CD4-positive, alpha-beta T cell treated with Interleukin-1 beta for 1 hour (primary cell): ENCODE measurements around the gene ZFPL1.

Experiments used
- DNase-seq, 2 donors: peaks; one replicate each; pipeline ENCODE4 v3.0.0-alpha.2; 2020 to 2022

ZFPL1 gene

DNA sequence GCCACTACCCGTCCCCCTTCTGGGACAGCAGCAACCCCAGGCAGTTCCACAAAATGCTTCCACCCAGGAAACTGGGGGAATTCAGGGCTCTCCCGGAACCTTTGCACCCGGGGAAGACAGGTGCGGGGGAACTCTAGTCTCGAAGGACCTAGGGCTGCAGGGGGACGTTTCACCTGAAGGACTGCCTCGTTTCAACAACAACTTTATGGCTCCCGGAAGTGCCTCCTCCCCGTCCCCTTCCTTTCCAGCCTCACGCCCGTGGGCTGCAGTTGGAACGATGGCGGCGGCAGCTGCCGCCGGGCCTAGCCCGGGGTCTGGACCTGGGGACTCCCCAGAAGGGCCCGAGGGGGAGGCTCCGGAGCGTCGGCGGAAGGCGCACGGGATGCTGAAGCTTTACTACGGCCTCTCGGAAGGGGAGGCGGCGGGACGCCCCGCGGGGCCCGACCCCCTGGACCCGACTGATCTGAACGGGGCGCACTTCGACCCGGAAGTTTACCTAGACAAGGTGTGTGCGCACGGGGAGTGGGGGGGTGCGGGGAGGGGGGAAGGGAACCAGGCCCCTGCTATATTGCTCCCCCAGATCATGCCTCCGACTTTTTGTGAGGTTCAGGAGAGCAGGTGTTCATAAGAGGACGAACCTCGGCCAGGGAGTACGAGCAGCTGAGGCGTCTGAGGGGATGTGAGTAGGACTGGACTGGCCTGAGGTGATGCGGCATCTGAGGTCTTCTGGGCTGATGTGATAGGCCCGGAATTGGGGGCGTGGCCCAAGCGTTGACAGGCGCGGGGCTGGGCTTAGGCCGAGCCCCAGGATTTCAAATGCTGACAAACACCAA is 12.2 kb downstream of the ZFPL1 start, which contains the start of gene VPS51:
VPS51 (plus strand) TSS at position 241 of the 833 bp plus-strand sequence; CDS start at position 278, 37 bp downstream.
- DNase-seq: peak; percentile 88 to 89

DNA sequence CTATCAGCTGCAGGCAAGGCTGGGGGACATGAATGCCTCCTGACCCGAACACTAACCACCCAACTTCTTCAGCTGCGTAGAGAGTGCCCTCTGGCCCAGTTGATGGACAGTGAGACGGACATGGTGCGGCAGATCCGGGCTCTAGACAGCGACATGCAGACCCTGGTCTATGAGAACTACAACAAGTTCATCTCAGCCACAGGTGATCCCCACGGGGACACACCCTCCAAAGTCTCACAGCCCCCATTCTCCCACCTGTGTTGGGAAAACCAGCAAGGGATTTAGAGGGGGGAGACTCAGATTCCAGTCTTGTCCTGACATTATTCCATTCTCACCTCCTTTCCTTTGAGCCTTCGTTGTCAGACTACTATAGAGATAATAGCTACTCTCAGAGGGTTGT is 12.9 kb downstream of the ZFPL1 start:
- no peak for DNase-seq

DNA sequence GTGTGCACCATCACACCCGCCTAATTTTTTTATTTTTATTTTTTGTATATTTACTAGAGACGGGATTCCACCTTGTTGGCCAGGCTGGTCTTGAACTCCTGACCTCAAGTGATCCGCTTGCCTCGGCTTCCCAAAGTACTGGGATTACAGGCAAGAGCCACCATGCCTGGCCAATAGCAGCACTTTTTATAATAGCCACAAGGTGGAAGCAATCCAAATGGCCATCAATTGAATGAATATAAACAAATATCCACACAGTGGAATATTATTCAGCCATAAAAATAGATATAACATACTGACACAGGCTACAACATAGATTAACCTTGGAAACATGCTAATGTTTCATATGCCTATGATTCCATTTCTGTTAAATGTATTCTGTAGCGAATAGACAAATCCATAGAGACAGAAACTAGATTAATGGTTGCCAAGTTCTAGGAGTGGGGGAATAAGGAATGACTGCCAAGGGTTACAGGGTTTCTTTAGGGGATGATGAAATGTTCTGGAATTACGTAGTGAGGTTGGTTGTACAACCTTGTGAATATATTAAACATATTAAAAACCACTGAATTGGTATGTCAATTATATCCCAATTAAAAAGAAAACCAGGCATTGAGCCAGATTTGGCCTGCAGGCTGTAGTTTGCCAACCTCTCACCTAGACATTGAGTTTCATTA is 16.8 kb downstream of the ZFPL1 start:
- no peak for DNase-seq

DNA sequence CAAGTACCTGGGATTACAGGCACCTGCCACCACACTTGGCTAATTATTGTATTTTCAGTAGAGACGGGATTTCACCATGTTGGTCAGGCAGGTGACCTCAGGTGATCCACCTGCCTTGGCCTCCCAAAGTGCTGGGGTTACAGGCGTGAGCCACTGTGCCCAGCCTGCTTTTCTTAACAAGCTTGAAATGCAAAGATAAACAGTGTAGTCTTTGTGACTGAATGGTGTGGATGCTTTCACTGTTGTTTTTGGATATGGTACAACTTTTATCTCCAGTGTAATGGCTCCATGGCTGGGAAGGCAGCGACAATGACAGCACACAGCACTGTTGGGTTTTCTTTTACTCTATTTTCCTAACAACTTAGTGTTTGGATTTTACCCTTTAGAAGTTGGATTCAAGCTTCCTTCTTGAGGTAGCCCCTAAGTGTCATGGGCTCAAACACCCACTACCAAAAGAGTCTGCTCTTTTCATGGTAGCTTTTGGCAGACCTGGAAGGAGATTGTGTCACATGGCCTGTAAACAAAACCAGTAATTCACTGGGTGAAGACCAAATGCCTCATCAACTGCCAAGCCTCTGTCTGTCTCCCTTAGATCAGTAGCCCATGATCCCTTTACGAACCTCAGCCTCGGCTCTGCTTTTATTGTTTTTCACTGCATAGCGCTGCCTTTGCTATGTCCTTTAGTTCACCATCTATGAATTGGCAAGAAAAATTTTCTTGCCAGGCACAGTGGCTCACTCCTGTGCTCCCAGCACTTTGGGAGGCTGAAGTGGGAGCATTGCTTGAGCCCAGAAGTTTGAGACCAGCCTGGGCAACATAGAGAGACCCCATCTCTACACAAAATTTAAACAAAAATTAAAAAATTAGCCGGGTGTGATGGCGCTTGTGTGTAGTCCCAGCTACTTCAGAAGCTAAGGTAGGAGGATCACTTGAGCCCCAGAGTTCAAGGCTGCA is 18.4 kb downstream of the ZFPL1 start:
- no peak for DNase-seq

DNA sequence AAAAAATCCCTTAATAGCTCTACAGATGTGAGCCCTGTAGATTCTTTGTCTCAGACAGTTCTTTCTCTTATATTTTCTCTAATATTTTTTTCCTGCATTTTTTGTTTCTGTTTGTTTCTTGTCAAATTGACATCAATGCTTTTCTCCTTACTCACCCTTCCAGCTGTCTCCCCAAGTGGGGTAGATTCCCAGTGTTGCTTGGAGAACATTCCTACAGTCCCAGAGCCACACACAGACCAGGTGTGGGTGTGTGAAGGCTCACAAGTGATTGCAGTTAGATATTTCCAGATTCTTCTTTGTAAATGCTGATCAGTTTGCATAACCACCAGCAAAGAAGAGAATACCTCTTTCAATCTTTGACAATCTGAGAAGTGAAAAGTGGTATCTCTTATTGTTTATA is 19.5 kb downstream of the ZFPL1 start:
- DNase-seq: no peak

DNA sequence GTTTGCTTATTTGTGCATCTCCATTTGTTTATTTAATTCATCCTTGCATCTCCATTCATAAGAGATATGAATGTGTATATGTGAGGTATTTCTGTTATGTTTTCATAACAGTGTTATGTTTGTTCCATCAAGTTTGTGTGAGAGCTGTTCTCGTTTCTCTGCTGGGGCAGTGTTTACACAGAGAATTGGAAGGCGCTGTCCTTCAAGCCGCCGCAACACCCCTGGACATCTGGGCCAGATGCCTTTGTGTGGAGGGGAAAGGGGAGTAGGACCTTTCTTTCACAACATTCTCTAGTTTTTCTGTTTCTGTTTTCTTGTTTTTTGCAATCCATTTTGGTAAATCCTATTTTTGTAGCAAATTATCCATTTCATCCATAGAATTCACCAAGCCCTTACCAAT is 20.6 kb downstream of the ZFPL1 start:
- DNase-seq: no peak

DNA sequence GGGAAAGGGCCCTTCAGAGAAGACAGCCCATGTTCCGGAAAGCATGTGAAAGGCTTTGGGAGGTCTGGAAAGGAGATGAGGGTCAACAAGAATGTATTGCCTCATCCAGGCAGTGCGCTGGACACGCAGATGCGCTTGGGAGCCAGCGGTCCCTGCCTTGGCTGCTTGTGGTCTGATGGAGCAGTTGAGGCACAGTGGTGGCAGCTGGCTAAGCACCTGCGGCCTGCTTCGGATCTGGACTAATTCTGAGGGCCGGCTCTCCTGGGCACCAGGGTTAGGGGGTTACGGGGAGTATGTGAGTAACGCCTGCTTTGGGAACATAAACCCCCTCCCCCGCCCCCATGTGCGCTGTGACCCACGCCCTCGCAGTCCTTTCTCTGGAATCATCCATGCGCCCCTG is 23.1 kb downstream of the ZFPL1 start:
- no peak for DNase-seq

DNA sequence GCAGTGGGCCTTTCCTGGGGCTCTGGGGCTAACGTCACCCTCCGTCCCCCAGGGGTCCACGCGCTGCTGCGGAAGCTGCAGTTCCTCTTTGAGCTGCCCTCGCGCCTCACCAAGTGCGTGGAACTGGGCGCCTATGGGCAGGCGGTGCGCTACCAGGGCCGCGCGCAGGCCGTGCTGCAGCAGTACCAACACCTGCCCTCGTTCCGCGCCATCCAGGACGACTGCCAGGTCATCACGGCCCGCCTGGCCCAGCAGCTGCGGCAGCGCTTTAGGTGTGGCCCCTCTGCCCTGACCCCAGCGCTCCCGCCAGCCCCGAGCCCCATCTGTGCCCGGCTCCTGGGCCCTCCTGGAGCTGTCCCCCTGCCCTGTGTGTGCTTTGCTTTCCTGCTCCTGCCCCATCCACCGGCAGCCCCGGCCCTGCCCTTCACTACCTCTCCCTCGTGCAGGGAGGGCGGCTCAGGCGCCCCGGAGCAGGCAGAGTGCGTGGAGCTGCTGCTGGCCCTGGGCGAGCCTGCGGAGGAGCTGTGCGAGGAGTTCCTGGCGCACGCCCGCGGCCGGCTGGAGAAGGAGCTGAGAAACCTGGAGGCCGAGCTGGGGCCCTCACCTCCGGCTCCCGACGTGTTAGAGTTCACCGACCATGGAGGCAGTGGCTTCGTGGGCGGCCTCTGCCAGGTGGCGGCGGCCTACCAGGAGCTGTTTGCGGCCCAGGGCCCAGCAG is 23.9 kb downstream of the ZFPL1 start:
- no peak for DNase-seq

DNA sequence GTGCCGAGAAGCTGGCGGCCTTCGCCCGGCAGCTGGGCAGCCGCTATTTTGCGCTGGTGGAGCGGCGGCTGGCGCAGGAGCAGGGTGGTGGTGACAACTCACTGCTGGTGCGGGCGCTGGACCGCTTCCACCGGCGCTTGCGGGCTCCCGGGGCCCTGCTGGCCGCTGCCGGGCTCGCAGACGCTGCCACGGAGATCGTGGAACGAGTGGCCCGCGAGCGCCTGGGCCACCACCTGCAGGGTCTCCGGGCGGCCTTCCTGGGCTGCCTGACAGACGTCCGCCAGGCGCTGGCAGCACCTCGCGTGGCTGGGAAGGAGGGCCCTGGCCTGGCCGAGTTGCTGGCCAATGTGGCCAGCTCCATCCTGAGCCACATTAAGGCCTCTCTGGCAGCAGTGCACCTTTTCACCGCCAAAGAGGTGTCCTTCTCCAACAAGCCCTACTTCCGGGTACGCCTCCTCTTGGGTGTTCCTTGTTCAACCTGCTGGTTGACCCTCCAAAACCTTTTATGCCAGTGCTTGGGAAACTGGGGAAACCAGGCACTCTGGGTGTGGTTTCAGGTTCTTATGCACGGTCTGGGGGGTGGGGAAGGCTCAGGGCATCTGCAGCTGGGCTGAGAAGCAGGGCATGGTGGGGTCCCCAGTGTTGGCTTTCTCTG is 24.6 kb downstream of the ZFPL1 start:
- DNase-seq: no peak

DNA sequence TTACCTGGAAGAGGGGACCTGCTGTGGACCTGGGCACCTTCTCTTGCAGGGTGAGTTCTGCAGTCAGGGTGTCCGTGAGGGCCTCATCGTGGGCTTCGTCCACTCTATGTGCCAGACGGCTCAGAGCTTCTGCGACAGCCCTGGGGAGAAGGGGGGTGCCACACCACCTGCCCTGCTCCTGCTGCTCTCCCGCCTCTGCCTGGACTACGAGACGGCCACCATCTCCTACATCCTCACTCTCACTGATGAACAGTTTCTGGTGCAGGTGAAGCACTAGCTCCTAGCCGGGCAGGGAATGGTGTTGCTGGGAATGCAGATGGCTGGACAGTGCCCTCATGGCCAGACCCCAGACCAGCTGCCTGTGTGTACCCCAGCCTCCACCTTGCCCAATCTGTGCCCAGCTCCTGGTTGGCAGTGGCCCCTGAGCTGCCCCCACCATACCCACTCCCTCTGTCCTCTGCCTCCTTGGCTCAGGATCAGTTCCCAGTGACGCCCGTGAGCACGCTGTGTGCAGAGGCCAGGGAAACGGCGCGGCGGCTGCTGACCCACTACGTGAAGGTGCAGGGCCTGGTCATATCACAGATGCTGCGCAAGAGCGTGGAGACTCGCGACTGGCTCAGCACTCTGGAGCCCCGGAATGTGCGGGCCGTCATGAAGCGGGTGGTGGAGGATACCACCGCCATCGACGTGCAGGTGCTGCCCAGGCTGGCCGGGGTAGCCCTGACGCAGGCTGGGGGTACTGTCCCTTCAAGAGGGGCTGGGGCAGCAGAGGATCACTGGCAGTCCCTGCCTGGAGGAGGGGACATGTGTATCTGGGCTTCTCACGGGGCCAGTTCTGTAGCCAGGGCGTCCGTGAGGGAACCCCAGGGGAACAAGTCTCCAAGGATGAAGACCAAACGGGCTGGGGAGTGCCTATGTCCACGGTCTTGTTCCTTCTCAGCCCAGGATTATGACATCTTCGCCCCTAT is 25.5 kb downstream of the ZFPL1 start:
- DNase-seq: no peak

DNA sequence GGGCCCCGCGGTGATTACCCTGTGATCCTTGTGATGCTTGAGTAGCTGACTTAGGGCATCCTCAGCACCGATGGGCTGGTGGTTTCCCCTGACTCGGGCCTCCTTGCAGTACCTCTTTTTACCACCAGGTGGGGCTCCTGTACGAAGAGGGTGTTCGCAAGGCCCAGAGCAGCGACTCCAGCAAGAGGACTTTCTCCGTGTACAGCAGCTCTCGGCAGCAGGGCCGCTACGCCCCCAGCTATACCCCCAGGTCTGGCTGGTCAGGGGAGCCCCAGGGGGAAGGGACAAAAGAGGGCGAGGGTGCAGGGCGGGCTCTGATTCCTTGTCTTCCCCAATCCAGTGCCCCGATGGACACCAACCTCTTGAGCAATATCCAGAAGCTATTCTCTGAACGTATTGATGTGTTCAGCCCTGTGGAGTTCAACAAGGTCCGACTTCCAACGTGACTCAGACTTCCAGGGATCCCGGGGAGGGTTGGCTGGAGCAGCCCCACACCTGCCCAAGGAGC is 26.4 kb downstream of the ZFPL1 start:
- peak; percentile 91 to 96 for DNase-seq

DNA sequence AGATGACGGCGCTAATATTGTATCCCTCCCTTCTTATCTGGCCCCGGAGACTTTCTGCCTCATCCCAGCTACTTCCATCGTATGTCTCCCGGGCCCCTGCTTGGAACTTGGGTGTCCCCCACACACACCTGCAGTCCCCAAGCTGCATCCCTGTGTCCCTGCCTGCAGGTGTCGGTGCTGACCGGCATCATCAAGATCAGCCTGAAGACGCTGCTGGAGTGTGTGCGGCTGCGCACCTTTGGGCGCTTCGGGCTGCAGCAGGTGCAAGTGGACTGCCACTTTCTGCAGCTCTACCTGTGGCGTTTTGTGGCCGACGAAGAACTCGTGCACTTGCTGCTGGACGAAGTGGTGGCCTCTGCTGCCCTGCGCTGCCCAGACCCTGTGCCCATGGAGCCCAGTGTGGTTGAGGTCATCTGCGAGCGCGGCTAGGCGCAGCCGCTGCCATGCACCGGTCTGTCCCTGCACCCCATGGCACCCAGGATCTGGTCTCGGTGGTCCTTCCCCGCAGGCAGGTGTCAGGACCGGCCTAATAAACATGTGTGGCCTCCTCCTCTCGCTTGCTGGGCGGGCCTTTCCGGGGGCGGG is 27.2 kb downstream of the ZFPL1 start:
- no peak for DNase-seq

DNA sequence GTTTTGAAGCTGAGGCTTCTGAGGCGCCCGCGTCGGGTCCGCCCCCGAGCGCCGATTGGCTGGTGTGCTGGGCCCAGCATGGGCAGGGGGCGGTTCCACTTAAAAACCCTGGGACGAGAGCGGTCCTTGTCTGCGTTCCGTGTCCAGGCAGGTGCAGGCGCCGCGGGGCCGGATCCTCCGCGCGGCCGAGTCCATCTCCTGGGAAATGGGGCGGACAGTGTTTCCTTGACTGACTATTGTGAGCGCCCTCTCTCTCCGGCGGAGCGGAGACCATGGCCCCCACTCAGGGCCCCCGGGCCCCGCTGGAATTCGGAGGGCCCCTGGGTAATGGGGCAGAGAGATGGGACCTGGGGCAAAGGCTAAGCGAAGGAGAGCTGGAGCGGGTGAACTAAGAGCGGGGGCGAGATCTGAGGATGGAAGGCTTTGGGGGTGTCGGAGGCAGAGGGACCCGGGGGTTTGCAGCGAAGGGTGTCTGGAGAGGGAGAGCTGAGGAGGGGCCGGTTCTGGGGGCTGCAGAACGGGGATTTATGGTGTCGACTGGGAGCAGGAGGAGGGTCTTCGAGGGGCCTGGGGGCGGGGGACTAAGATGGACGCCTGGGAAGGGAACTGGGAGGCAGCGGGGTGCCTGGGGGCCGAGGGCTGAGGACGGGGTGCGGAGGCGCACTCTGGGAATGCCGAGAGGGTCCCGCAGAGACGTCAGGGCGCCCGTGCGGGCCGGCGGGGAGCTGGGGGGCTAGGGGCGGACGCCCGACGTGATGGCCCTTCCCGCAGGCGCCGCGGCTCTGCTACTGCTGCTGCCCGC is 27.9 kb downstream of the ZFPL1 start, which contains the start of gene TM7SF2:
TM7SF2 (plus strand) TSS at position 129 of the 802 bp plus-strand sequence; CDS start at position 273, 144 bp downstream.
- DNase-seq: peak; percentile 95

DNA sequence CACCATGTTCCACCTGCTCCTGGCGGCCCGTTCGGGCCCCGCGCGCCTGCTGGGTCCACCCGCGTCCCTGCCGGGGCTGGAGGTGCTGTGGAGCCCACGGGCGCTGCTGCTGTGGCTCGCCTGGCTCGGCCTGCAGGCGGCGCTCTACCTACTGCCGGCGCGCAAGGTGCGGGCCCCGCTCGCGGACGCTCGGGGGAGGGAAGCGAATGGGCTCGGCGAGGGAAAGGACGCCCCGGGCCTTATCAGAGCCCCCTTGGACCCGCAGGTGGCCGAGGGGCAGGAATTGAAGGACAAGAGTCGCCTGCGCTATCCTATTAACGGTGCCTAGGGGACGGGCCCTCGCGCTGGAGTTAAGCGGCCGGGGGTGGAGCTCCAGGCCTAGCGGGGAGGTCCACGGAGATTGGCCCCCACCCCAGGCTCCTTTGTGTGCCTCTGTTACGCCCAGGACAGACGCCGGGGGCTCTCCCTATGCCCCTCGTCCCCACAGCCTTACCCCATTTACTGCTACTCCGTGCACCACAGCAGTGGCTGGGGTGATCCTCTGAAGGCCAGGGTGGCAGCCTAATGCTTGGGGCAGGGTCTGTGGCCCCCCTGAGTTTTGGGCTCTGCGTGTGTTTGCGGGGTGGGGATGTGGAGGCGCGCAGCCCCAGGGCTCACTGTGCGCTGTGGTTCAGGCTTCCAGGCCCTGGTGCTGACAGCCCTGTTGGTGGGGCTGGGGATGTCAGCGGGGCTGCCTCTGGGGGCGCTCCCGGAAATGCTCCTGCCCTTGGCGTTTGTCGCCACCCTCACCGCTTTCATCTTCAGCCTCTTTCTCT is 28.7 kb downstream of the ZFPL1 start:
- DNase-seq: peak; percentile 80 to 81

DNA sequence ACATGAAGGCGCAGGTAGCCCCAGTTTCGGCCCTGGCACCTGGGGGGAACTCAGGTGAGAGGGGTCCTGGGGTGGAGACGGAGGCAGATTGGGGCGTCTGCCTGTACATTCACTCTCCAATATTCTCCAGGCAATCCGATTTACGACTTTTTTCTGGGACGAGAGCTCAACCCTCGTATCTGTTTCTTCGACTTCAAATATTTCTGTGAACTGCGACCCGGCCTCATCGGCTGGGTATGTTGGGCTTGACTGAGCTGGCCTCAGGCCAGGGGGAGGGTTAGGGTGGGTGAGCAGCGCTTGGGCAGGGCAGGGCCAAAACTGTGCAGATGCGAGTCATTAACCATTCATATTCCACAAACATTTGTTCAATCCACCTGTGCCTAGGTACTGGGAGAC is 29.3 kb downstream of the ZFPL1 start:
- DNase-seq: no peak

DNA sequence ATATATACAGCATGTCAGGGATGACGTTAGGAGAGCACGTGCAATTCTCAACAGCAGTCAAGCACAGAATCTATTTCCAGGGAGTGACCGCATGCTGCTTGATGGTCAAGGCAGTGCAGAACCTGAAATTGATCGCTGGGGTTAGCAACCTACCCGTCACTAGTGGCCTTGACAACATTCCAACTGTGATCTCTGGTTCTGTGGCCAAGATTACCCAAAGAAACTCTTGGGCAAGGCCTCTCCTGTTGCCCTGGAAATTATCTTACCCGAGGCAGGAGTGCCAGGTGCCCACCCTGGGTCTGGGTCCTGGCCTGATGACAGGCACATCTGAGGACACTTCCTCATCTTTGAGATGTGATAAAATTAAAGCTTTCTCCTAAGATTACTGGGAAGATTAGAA is 29.8 kb downstream of the ZFPL1 start:
- no peak for DNase-seq

DNA sequence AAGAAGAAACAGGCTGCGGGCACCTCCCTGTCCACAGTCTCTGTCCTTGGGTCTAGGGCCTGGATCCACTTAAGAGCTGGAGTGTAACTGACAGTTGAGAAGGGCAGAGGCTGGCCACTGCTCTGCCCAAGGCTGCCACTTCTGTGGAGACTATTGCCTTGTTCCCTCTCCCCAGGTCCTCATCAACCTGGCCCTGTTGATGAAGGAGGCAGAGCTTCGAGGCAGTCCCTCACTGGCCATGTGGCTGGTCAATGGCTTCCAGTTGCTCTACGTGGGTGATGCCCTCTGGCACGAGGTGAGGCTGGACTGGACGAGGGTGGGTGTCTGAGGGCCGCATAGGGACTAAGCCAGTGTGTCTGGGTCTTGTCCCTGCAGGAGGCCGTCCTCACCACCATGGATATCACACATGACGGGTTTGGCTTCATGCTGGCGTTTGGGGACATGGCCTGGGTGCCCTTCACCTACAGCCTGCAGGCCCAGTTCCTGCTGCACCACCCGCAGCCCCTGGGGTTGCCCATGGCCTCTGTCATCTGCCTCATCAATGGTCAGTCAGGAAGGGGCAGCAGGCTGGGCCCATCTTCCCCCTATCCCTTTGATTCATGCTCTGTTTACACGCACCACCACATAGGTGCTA is 30.6 kb downstream of the ZFPL1 start:
- no peak for DNase-seq
